AG09309 (cell line): ENCODE measurements around the gene ZKSCAN1.

Source experiments
- DNase-seq: peaks from one replicate; pipeline ENCODE4 v3.0.0-alpha.2; 2010; ENCODE audit warnings: low read depth
- H3K4me3 ChIP-seq: 2 replicates; pipeline ENCODE4 v1.5.1; 2011; ENCODE audit warnings: mild to moderate bottlenecking, low read depth, low read length, moderate library complexity; ENCODE audit not compliant: control insufficient read depth
- TF ChIP-seq, protein P1 (sequence below): IDR thresholded peaks from 2 replicates; pipeline ENCODE4 v1.5.1; 2011; ENCODE audit warnings: mild to moderate bottlenecking, low read depth, low read length, inconsistent platforms; ENCODE audit not compliant: insufficient read depth, control insufficient read depth; ENCODE audit errors: missing control alignments

ZKSCAN1 gene

DNA sequence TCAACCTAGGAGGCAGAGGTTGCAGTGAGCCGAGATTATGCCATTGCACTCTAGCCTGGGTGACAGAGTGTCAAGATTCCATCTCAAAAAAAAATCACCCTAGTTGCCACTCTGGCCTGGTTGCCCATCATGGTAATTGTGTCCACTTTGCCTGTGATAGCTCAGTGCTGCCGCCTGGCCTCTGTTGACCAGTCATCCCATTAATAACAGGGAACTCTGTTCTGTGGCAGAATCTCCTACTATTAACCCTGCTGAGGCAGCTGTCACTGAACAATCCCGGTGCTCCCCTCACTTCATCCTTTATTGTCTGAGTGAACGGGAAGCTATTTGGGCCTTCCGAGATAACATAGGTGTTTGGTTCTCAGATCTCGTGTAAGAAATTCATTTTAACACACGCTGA, 51.6 kb downstream of the ZKSCAN1 start:
- H3K4me3 ChIP-seq = no peak overlapping the region
- TF ChIP-seq, protein P1, sequence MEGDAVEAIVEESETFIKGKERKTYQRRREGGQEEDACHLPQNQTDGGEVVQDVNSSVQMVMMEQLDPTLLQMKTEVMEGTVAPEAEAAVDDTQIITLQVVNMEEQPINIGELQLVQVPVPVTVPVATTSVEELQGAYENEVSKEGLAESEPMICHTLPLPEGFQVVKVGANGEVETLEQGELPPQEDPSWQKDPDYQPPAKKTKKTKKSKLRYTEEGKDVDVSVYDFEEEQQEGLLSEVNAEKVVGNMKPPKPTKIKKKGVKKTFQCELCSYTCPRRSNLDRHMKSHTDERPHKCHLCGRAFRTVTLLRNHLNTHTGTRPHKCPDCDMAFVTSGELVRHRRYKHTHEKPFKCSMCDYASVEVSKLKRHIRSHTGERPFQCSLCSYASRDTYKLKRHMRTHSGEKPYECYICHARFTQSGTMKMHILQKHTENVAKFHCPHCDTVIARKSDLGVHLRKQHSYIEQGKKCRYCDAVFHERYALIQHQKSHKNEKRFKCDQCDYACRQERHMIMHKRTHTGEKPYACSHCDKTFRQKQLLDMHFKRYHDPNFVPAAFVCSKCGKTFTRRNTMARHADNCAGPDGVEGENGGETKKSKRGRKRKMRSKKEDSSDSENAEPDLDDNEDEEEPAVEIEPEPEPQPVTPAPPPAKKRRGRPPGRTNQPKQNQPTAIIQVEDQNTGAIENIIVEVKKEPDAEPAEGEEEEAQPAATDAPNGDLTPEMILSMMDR = no peak
- DNase-seq = no peak

DNA sequence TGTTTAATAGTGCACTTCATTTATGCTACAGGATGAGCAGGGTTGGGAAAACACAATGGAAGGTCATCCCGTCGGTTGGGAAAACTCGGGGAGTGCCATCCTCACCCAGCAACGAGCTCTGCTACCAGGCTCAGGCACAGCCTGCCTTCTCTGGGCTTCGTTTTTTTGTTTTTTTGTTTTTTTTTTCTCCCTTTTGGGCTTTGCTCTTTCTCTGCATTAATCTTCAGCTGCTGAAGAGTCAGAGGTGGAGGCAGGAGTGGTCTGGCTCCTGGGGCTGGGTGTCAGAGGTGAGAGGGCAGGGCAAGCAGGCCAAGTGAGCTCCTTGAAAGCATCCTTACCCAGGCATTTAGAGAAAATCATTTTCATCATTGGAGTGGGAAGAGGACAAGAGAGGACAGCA, 54.6 kb downstream of the ZKSCAN1 start:
- TF ChIP-seq, protein P1 = no peak
- H3K4me3 ChIP-seq = no peak overlapping the region
- DNase-seq = no peak

DNA sequence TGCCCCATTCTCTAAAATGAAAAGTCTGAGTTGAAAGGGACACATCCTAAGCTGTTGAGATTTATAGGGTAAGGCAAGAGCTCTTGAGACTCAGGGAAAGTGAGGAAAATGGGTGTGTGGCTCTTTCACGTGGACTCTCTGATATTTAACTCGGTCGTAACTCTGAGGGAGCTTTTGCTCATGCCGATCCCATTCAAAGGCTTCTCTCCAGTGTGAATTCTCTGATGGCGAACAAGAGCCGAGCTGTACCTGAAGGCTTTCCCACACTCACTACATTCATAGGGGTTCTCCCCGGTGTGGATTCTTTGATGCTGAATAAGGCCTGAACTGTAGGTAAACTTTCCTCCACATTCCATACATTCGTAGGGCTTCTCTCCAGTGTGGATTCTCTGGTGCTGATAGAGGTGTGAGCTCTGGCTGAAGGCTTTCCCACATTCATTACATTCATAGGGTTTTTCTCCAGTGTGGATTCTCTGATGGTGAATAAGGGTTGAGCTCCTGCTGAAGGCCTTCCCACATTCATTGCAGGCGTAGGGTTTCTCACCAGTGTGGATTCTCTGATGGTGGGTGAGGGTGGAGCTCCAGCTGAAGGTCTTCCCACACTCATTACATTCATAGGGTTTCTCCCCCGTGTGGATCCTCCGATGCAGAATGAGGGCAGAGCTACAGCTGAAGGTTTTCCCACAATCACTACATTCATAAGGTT, 55.8 kb downstream of the ZKSCAN1 start:
- TF ChIP-seq, protein P1 = no peak
- DNase-seq = no peak
- H3K4me3 ChIP-seq = no peak overlapping the region

DNA sequence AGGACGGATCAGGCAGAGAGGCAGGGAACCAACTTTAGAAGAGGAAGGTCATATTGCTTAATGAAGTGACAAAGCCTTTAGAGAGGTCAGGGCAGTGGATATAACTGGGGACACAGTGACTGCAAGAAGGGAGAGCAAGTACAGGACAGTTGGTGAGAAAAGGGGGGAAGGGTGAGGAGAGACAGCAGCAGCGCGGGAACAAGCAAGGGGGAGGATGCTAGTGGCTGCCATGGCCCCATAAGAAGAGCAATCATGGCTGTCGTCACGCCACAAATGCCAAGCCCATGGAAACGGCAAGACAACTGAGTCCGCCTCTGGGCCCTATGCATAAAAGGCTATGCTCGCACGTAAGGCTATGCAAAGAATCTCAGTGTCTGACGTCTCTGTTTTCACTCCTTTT, 57.1 kb downstream of the ZKSCAN1 start:
- no peak for DNase-seq
- H3K4me3 ChIP-seq = no peak overlapping the region
- TF ChIP-seq, protein P1 = no peak

DNA sequence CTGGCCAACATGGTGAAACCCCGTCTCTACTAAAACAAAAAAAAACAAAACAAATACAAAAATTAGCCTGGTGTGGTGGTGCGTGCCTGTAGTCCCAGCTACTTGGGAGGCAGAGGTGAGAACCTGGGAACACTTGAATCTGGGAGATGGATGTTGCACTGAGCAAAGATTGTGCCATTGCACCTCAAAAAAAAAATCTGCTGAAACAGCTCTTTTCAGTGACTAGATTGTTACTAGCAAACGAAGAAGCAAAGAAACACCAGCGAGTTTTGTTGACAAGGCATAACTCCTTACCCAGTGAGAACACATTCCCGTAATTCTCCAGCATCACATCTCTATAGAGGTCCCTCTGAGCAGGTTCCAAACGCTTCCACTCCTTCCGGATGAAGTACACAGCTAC, 59.4 kb downstream of the ZKSCAN1 start:
- TF ChIP-seq, protein P1 = no peak
- DNase-seq = no peak
- H3K4me3 ChIP-seq = no peak overlapping the region

DNA sequence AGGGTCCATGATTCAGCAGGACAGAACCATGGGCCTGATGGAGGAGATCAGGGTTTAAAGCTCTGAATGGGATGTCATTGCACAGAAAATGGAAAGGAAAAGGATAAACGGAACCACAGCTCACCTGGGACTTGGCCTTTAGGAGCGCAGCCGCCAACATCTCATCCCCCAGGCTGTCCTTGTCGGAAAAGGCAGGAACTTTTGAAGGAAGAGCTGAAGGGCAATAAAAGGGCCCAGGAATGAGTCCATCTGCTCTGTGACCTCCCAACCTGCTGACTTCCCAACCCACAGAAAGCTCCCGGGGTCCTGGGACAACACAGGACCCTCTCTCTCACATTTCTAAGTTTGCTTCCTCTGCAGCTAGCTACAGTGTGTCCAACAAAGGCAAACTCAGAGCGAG, 60.0 kb downstream of the ZKSCAN1 start:
- TF ChIP-seq, protein P1 = no peak
- DNase-seq = no peak
- no peak overlapping the region for H3K4me3 ChIP-seq
